ENCODE data around the gene LCMT1. TPM values are rescaled to one million over a fixed set of nuclear protein-coding genes. Genes with fewer than 3 reads are reported as not detected.
A peak's percentile ranks its signal among the peaks of the same experiment; 100 is the strongest.

The LCMT1 gene
- total and polyA plus RNA-seq, 9 of the 15 experiments (the other 6 are each of a cell fraction or from before 2014, with no cell fraction given), result 20.0 to 42.8 (median 32.3) TPM

DNA sequence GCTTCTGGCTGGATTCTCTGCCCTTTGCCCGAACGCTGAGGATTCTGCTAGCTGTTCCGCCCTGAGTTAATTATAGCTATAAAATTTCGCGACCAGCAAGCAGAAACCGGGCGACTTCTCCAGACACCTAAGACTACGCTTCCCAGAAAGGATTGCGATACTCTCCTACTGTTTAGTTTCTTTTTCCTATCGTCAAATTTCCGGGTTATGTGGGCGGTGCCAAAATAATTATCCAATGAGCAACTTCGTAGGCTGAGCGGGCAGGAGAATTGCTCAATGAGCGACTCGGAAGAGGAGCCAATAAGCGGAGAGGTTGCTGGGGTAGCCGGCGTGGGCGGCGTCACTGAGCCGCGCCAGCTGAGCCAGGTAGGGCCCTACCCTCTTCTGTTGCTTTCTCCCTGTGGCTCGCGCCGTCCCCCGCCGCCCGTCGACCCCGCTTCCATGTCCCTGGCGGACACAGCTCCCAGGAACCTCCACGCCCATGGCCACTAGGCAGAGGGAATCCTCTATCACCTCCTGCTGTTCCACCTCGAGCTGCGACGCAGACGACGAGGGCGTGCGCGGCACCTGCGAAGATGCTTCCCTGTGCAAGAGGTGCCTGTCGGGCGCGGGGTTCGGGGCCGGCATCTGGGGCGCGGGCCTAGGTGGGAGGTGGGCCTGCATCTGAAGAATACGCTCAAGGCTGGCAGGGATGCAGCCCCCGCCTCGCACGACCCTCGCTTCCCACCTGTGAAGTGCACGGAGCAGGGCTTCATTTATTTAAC lies at the start of gene LCMT1 (continued):
- TF ChIP-seq NR2C2 (CRISPR knock-in tag; IDR thresholded peaks at IDR 0.05) (peak; percentile 65; the same call in 1 of the 2 replicates), NR2C2 (tag; IDR thresholded peaks at IDR 0.05) (peak; percentile 99), DLX4 (CRISPR knock-in tag; IDR thresholded peaks at IDR 0.05) (no peak), SRSF1 (IDR thresholded peaks at IDR 0.05; ENCODE audit: low read depth, low read length) (no peak), KLF1 (tag; IDR thresholded peaks at IDR 0.05) (no peak), NKRF (IDR thresholded peaks at IDR 0.05; ENCODE audit: borderline replicate concordance) (peak; percentile 90), ERF (CRISPR knock-in tag; IDR thresholded peaks at IDR 0.05) (no peak), CREB1 (IDR thresholded peaks at IDR 0.05) (peak; percentile 89), CREB1 (CRISPR knock-in tag; IDR thresholded peaks at IDR 0.05) (peak; percentile 94), HNRNPK (IDR thresholded peaks at IDR 0.05; ENCODE audit: low read depth, low read length, poor library complexity, severe bottlenecking) (no peak), MEF2D (tag; conservative IDR thresholded peaks at IDR 0.05; ENCODE audit: low read depth) (no peak), SMARCB1 (IDR thresholded peaks at IDR 0.05; ENCODE audit: insufficient read length, low read depth) (no peak), ZNF551 (CRISPR knock-in tag; IDR thresholded peaks at IDR 0.05) (no peak), EWSR1 (IDR thresholded peaks at IDR 0.05; ENCODE audit: borderline replicate concordance, low read depth, partially characterized antibody) (no peak), RNF2 (IDR thresholded peaks at IDR 0.05) (no peak), ZNF24 (IDR thresholded peaks at IDR 0.05) (no peak), KLF16 (IDR thresholded peaks at IDR 0.05) (no peak), NFATC3 (IDR thresholded peaks at IDR 0.05) (no peak), ZNF408 (CRISPR knock-in tag; IDR thresholded peaks at IDR 0.05; ENCODE audit: low read depth) (no peak), ZFPM2 (CRISPR knock-in tag; IDR thresholded peaks at IDR 0.05) (no peak)
- TF ChIP-seq, protein P1, sequence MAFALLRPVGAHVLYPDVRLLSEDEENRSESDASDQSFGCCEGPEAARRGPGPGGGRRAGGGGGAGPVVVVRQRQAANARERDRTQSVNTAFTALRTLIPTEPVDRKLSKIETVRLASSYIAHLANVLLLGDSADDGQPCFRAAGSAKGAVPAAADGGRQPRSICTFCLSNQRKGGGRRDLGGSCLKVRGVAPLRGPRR (CRISPR knock-in tag; IDR thresholded peaks at IDR 0.05), result no peak
- TF ChIP-seq, protein P2, sequence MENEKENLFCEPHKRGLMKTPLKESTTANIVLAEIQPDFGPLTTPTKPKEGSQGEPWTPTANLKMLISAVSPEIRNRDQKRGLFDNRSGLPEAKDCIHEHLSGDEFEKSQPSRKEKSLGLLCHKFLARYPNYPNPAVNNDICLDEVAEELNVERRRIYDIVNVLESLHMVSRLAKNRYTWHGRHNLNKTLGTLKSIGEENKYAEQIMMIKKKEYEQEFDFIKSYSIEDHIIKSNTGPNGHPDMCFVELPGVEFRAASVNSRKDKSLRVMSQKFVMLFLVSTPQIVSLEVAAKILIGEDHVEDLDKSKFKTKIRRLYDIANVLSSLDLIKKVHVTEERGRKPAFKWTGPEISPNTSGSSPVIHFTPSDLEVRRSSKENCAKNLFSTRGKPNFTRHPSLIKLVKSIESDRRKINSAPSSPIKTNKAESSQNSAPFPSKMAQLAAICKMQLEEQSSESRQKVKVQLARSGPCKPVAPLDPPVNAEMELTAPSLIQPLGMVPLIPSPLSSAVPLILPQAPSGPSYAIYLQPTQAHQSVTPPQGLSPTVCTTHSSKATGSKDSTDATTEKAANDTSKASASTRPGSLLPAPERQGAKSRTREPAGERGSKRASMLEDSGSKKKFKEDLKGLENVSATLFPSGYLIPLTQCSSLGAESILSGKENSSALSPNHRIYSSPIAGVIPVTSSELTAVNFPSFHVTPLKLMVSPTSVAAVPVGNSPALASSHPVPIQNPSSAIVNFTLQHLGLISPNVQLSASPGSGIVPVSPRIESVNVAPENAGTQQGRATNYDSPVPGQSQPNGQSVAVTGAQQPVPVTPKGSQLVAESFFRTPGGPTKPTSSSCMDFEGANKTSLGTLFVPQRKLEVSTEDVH (IDR thresholded peaks at IDR 0.05; ENCODE audit: low read depth, partially characterized antibody), result peak; percentile 44
- TF ChIP-seq, protein P3, sequence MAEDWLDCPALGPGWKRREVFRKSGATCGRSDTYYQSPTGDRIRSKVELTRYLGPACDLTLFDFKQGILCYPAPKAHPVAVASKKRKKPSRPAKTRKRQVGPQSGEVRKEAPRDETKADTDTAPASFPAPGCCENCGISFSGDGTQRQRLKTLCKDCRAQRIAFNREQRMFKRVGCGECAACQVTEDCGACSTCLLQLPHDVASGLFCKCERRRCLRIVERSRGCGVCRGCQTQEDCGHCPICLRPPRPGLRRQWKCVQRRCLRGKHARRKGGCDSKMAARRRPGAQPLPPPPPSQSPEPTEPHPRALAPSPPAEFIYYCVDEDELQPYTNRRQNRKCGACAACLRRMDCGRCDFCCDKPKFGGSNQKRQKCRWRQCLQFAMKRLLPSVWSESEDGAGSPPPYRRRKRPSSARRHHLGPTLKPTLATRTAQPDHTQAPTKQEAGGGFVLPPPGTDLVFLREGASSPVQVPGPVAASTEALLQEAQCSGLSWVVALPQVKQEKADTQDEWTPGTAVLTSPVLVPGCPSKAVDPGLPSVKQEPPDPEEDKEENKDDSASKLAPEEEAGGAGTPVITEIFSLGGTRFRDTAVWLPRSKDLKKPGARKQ (CRISPR knock-in tag; IDR thresholded peaks at IDR 0.05), result no peak

Measured in K562 (cell line).